NCI-H1417 treated with DMSO at 0.1 percent for 48 hours (cell line): ENCODE data around the gene ACTRT2.

Experiments
- DNase-seq: peaks from one replicate; lab custom pipeline; 2025; lab: John Stamatoyannopoulos, UW

Gene ACTRT2

GRCh38 chr1:2983706-2984398, 37.4 kb upstream of the ACTRT2 start:
- no peak for DNase-seq

- no peak for DNase-seq
These were observed 36.7 kb upstream of the ACTRT2 start for GRCh38 chr1:2984399-2985061.

GRCh38 chr1:2985067-2985561, 36.2 kb upstream of the ACTRT2 start:
- no peak for DNase-seq

- DNase-seq, result no peak
These were observed 35.3 kb upstream of the ACTRT2 start for GRCh38 chr1:2985694-2986548.

GRCh38 chr1:2986549-2987305, 34.5 kb upstream of the ACTRT2 start:
- no peak for DNase-seq

- no peak for DNase-seq
These were observed 33.5 kb upstream of the ACTRT2 start for GRCh38 chr1:2987773-2988172.

GRCh38 chr1:2988256-2988655, 33.0 kb upstream of the ACTRT2 start:
- DNase-seq, result no peak

- no peak for DNase-seq
These were observed 32.1 kb upstream of the ACTRT2 start for GRCh38 chr1:2989185-2989584.

- no peak for DNase-seq
These were observed 31.3 kb upstream of the ACTRT2 start for GRCh38 chr1:2989976-2990375.

GRCh38 chr1:2990376-2991115, 30.7 kb upstream of the ACTRT2 start:
- DNase-seq, result no peak

GRCh38 chr1:2991753-2992495, 29.3 kb upstream of the ACTRT2 start:
- no peak for DNase-seq

GRCh38 chr1:2998503-2999100, 22.7 kb upstream of the ACTRT2 start:
- DNase-seq, result no peak

- no peak for DNase-seq
These were observed 22.1 kb upstream of the ACTRT2 start for GRCh38 chr1:2999138-2999537.

- no peak for DNase-seq
These were observed 21.7 kb upstream of the ACTRT2 start for GRCh38 chr1:2999571-2999970.

GRCh38 chr1:3000214-3000613, 21.1 kb upstream of the ACTRT2 start:
- DNase-seq, result no peak

GRCh38 chr1:3000671-3001470, 20.4 kb upstream of the ACTRT2 start:
- no peak for DNase-seq

GRCh38 chr1:3001471-3002348, 19.6 kb upstream of the ACTRT2 start:
- no peak for DNase-seq

GRCh38 chr1:3002349-3003038, 18.8 kb upstream of the ACTRT2 start:
- no peak for DNase-seq
